K562 (cell line): ENCODE data around the gene SHISA7. TPM values are rescaled to one million over a fixed set of nuclear protein-coding genes. Genes with fewer than 3 reads are reported as not detected.
A peak's percentile ranks its signal among the peaks of the same experiment; 100 is the strongest.

ENCODE experiments used
- ATAC-seq: fragments of 200-7000 bp; cut with Tn5 transposase; 3 replicates; pipeline ENCODE4 v1.9.1; 2020; ENCODE audit warnings: moderate library complexity
- BruUV-seq: library from RNA; stranded (reverse); fragments of 400-500 nt; replicated peaks from 2 replicates; lab custom pipeline; 2021; lab: Mats Ljungman, UMichigan
- CTCF ChIA-PET: fragments of 300-600 bp; formaldehyde crosslinking; extraction: SDS; loops from one replicate; lab custom pipeline; 2021; ENCODE audit warnings: low intra/inter-chr PET ratio; lab: Yijun Ruan, JAX
- POLR2A ChIA-PET: fragments of 300-600, 350-650 bp; sonication (Branson Sonifier 250); formaldehyde crosslinking; extraction: SDS; loops from one replicate; lab custom pipeline; 2021; ENCODE audit warnings: antibody characterized with exemption, inconsistent platforms; lab: Yijun Ruan, JAX
- DNase-seq, 4 experiments: peaks; one replicate each; pipeline versions ENCODE4 v3.0.0 to v3.0.0-alpha.2; 2011 to 2018; ENCODE audit warnings: low spot score in 3 of 4, mixed read lengths in 3 of 4; ENCODE audit errors: extremely low read depth in 1 of 4
- FAIRE-seq: peaks from 2 replicates; lab custom pipeline; 2011; peaks lifted over from hg19 to GRCh38; lab: Jason Lieb, UNC
- H2AFZ ChIP-seq: 2 replicates; pipeline ENCODE4 v1.6.0; 2011; ENCODE audit warnings: low read depth, low read length, control low read depth, inconsistent platforms
- H3K27ac ChIP-seq: fragments of 200-600 bp; 3 replicates; pipeline ENCODE4 v1.8.0; 2011; ENCODE audit warnings: low read depth, mild to moderate bottlenecking, control low read depth, inconsistent platforms, low read length, moderate library complexity, mixed read lengths; ENCODE audit errors: extremely low read depth
- H3K27me3 ChIP-seq, 2 experiments: fragments of 300-600 bp in 1 of 2; 2 replicates in 1 of 2; 3 replicates in 1 of 2; pipeline versions ENCODE4 v1.6.0 to v1.8.0; 2011; ENCODE audit warnings: inconsistent platforms in 2 of 2, low read length in 2 of 2, mild to moderate bottlenecking in 1 of 2, mixed read lengths in 1 of 2, moderate library complexity in 1 of 2; ENCODE audit not compliant: control insufficient read depth in 2 of 2, insufficient read depth in 2 of 2
- H3K36me3 ChIP-seq: fragments of 300-600 bp; 3 replicates; pipeline ENCODE4 v1.8.0; 2011; ENCODE audit warnings: mild to moderate bottlenecking, low read length, inconsistent platforms; ENCODE audit not compliant: control insufficient read depth, insufficient read depth
- H3K4me1 ChIP-seq, 2 experiments: fragments of 200-600 bp in 1 of 2; replicated peaks in 1 of 2; 2 replicates in 1 of 2; 3 replicates in 1 of 2; pipeline versions ENCODE4 v1.5.1 to v1.8.0; 2011; ENCODE audit warnings: inconsistent platforms in 2 of 2, low read length in 2 of 2, mild to moderate bottlenecking in 1 of 2, mixed read lengths in 1 of 2, moderate library complexity in 1 of 2; ENCODE audit not compliant: control insufficient read depth in 2 of 2, insufficient read depth in 2 of 2
- H3K4me2 ChIP-seq: 2 replicates; pipeline ENCODE4 v1.6.1; 2011; ENCODE audit warnings: low read length, control low read depth, inconsistent platforms, mixed read lengths; ENCODE audit not compliant: insufficient read depth
- H3K4me3 ChIP-seq: fragments of 200-600 bp; sonication (generic), shearing (Covaris generic); 2 replicates; pipeline ENCODE4 v1.5.1; 2016; ENCODE audit warnings: control low read depth, inconsistent platforms
- H3K79me2 ChIP-seq: fragments of 200-600 bp; 3 replicates; pipeline ENCODE4 v1.8.0; 2011; ENCODE audit warnings: low read length, inconsistent platforms; ENCODE audit not compliant: control insufficient read depth, insufficient read depth
- H3K9ac ChIP-seq, 2 experiments: 2 replicates each; pipeline versions ENCODE4 v1.6.0 to v1.6.1; 2011; ENCODE audit warnings: low read depth in 2 of 2, low read length in 2 of 2, control low read depth in 1 of 2, inconsistent platforms in 1 of 2, mild to moderate bottlenecking in 1 of 2, mixed read lengths in 1 of 2; ENCODE audit not compliant: insufficient read depth in 1 of 2
- H3K9me1 ChIP-seq: one replicate; pipeline ENCODE4 v1.6.0; 2011; ENCODE audit warnings: inconsistent platforms, mild to moderate bottlenecking, low read length, moderate library complexity; ENCODE audit not compliant: control insufficient read depth, insufficient read depth
- H3K9me3 ChIP-seq: replicated peaks from 2 replicates; pipeline ENCODE4 v1.5.1; 2011; ENCODE audit warnings: low read depth, low read length, inconsistent platforms; ENCODE audit not compliant: control insufficient read depth, insufficient read depth
- H4K20me1 ChIP-seq: replicated peaks from 2 replicates; pipeline ENCODE4 v1.6.1; 2011; ENCODE audit warnings: low read length, inconsistent platforms, mixed read lengths; ENCODE audit not compliant: control insufficient read depth, insufficient read depth
- BRD4 ChIP-seq: fragments of 200-600 bp; sonication (generic); IDR thresholded peaks from 2 replicates; pipeline ENCODE4 v1.6.1; 2017; ENCODE audit warnings: inconsistent platforms
- ESRRA ChIP-seq: fragments of 450-650 bp; IDR thresholded peaks from 2 replicates; pipeline ENCODE4 v1.6.1; 2014; ENCODE audit warnings: low read depth, mild to moderate bottlenecking, moderate library complexity, borderline replicate concordance
- HDAC8 ChIP-seq: fragments of 450-650 bp; IDR thresholded peaks from 2 replicates; pipeline ENCODE4 v1.6.1; 2016; ENCODE audit warnings: mild to moderate bottlenecking, missing genetic modification characterization, moderate library complexity, missing compliant biosample characterization
- HNRNPUL1 ChIP-seq: fragments of 200-400 bp; formaldehyde crosslinking; IDR thresholded peaks from 2 replicates; pipeline ENCODE4 v1.6.1; 2017; ENCODE audit warnings: low read length
- ILK ChIP-seq: fragments of 450-650 bp; IDR thresholded peaks from 2 replicates; pipeline ENCODE4 v1.6.1; 2016; ENCODE audit warnings: missing genetic modification characterization, low read depth, mild to moderate bottlenecking, missing compliant biosample characterization, moderate library complexity, borderline replicate concordance
- MCM5 ChIP-seq: fragments of 450-650 bp; IDR thresholded peaks from 2 replicates; pipeline ENCODE4 v1.6.1; 2016; ENCODE audit warnings: low read depth
- MXI1 ChIP-seq: IDR thresholded peaks from 2 replicates; pipeline ENCODE4 v1.6.1; 2011; ENCODE audit warnings: low read depth, mild to moderate bottlenecking, improper control_type of control experiment, low read length
- SRSF3 ChIP-seq: fragments of 200-400 bp; formaldehyde crosslinking; IDR thresholded peaks from 2 replicates; pipeline ENCODE4 v1.6.1; 2016; ENCODE audit warnings: mild to moderate bottlenecking, low read length, moderate library complexity; ENCODE audit not compliant: insufficient read depth
- TCF7L2 ChIP-seq: fragments of 150-350 bp; IDR thresholded peaks from 2 replicates; pipeline ENCODE4 v1.6.1; 2016; ENCODE audit warnings: low read depth, mild to moderate bottlenecking, low read length, moderate library complexity
- ZNF311 ChIP-seq: fragments of 250-450 bp; sonication (Bioruptor Pico); IDR thresholded peaks from 2 replicates; pipeline ENCODE4 v1.4.0; 2020; ENCODE audit warnings: mild to moderate bottlenecking, moderate library complexity
- ZNF354B ChIP-seq: fragments of 250-450 bp; sonication (Bioruptor Pico); IDR thresholded peaks from 2 replicates; pipeline ENCODE4 v1.4.0; 2020
- ZNF431 ChIP-seq: sonication (generic); formaldehyde crosslinking; IDR thresholded peaks from 2 replicates; pipeline ENCODE4 v1.8.0; 2022; ENCODE audit warnings: mild to moderate bottlenecking, missing genetic modification reagents
- whole genome bisulfite sequencing: fragments of 100-300 bp; shearing (Covaris generic); methylation state at CpG from one replicate; pipeline ENCODE4 v1.1.6; 2016; ENCODE audit warnings: low coverage, mixed read lengths; ENCODE audit not compliant: insufficient coverage; ENCODE audit errors: missing lambda C conversion rate; 5-methylcytosine and 5-hydroxymethylcytosine counted together
- in situ Hi-C: fragments of 300-500 bp; cut with MboI; formaldehyde crosslinking; loops from 4 replicates; pipeline ENCODE4 v1.15.0; 2018; ENCODE audit warnings: inconsistent platforms, mixed read lengths
- intact Hi-C: fragments of 100-400 bp; cut with micrococcal nuclease; formaldehyde crosslinking; loops from 2 replicates; pipeline ENCODE4 v1.14.2; 2022
- polyA plus RNA-seq, 8 experiments: library from polyadenylated mRNA; depleted of rRNA in 4 of 8; stranded (reverse) in 5 of 8; unstranded in 3 of 8; fragments of >200 nt; fragmentation: Nextera tagmentation in 2 of 8; fragmentation: Illumina TruSeq in 1 of 8; extraction: Ambion mirVana in 2 of 8; extraction: Trizol in 1 of 8; gene quantifications; 2 replicates each; pipeline versions ENCODE4 v1.2.1 to v1.2.3, GENCODE V29; 2011 to 2014; ENCODE audit warnings: inconsistent platforms in 1 of 8, missing spikeins in 1 of 8
- total RNA-seq, 7 experiments: library from RNA; depleted of rRNA in 6 of 7; stranded (reverse); fragments of >200 nt in 6 of 7; fragmentation: Illumina TruSeq in 2 of 7; extraction: Trizol in 2 of 7; gene quantifications; 2 replicates each; pipeline versions ENCODE4 v1.2.1 to v1.2.3, GENCODE V29; 2011 to 2021; ENCODE audit warnings: low replicate concordance in 1 of 7
- TF ChIP-seq, protein P1 (sequence below): fragments of 450-650 bp; IDR thresholded peaks from 2 replicates; pipeline ENCODE4 v1.6.1; 2016; ENCODE audit warnings: low read depth

SHISA7 gene
- total and polyA plus RNA-seq, 9 of the 15 experiments (the other 6 are each of a cell fraction or from before 2014, with no cell fraction given) = 0.01 to 0.40 (median 0.07) TPM

DNA sequence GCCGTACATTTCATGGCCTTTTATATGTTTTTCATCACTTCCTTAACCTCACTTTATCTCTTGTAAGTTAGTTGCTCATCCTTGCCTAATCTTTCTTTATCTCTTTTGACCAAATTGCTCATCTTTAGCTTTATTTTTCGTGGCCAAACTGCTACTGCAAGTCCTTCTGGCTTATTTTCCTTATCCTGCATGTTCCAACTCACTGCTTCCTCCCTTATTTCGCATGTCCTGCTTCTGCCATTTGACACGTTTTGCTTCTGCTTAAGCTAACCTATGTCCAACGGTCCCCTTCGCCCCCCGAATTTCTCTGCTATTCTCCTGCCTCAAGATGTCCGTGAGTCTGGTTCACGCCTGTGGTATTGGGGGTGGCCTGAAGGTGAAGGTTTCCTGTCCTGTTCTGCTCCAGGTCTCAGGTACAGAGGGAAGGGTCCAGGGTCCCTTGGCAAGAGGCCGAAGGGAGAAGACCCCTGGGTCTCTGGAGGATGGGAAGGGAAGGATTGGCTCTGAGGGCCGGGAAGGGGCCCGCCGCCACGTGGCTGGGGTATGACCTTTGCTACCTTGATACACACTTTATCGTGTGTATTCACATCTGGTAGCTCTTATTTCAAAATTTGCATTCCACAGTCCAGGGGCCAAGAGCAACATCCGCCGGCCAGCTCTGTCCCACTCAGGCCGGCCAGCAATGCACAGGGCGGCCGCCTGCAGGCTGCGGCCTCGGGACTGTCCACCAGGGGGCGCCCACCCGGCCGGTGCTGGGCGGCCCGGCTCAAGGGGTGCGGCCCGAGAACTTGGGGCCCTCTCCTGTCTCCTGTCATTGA, 24.3 kb upstream of the SHISA7 start:
- no peaks in the 10 kb centered on the region for H3K36me3 ChIP-seq
- H3K27ac ChIP-seq = peak overlapping the region; percentile 91
- ChIA-PET CTCF (no interaction called here), POLR2A (interaction anchor here (0.5 to 2.3 kb wide), 12 partner anchors 9 to 429 kb away, joined by 3 to 26 read pairs (median 4); partner anchors contain the start of genes GP6, NAT14, UBE2S and ZNF628)
- H3K27me3 ChIP-seq = no peaks in the 10 kb centered on the region
- peak; percentile 94 for FAIRE-seq
- in situ Hi-C loops (no loop called here), intact Hi-C loops (loop anchor here (2.0 kb wide), 1 partner anchor 37 kb away; no protein-coding TSS in a partner anchor)
- peak; percentile 97 for ATAC-seq
- no peaks in the 10 kb centered on the region for H4K20me1 ChIP-seq
- H3K4me1 ChIP-seq = peaks cover 23 to 58% of the 10 kb centered on the region in 2 experiments; a peak in 4 of 5 replicates
- peak overlapping the region; percentile 64 to 78 for H3K9ac ChIP-seq
- BruUV-seq = no TSS peak
- H3K9me1 ChIP-seq = no peaks in the 10 kb centered on the region
- H3K4me3 ChIP-seq = no peak overlapping the region
- peak overlapping the region; percentile 82 for H3K4me2 ChIP-seq
- no peaks in the 10 kb centered on the region for H3K79me2 ChIP-seq
- WGBS = 2% methylated on average over 25 of the region's 29 CpGs
- H3K9me3 ChIP-seq = no peaks in the 10 kb centered on the region
- peak; percentile 77 to 86 (median 83) for DNase-seq
- peak overlapping the region; percentile 93 for H2AFZ ChIP-seq
- TF ChIP-seq ILK (tag) (no peak), ZNF431 (no peak), ZNF354B (CRISPR knock-in tag) (peak; percentile 88), MCM5 (no peak), TCF7L2 (no peak), HNRNPUL1 (no peak), ESRRA (peak; percentile 42), MXI1 (no peak), SRSF3 (no peak), ZNF311 (CRISPR knock-in tag) (no peak), BRD4 (no peak), HDAC8 (tag) (no peak)
- TF ChIP-seq, protein P1, sequence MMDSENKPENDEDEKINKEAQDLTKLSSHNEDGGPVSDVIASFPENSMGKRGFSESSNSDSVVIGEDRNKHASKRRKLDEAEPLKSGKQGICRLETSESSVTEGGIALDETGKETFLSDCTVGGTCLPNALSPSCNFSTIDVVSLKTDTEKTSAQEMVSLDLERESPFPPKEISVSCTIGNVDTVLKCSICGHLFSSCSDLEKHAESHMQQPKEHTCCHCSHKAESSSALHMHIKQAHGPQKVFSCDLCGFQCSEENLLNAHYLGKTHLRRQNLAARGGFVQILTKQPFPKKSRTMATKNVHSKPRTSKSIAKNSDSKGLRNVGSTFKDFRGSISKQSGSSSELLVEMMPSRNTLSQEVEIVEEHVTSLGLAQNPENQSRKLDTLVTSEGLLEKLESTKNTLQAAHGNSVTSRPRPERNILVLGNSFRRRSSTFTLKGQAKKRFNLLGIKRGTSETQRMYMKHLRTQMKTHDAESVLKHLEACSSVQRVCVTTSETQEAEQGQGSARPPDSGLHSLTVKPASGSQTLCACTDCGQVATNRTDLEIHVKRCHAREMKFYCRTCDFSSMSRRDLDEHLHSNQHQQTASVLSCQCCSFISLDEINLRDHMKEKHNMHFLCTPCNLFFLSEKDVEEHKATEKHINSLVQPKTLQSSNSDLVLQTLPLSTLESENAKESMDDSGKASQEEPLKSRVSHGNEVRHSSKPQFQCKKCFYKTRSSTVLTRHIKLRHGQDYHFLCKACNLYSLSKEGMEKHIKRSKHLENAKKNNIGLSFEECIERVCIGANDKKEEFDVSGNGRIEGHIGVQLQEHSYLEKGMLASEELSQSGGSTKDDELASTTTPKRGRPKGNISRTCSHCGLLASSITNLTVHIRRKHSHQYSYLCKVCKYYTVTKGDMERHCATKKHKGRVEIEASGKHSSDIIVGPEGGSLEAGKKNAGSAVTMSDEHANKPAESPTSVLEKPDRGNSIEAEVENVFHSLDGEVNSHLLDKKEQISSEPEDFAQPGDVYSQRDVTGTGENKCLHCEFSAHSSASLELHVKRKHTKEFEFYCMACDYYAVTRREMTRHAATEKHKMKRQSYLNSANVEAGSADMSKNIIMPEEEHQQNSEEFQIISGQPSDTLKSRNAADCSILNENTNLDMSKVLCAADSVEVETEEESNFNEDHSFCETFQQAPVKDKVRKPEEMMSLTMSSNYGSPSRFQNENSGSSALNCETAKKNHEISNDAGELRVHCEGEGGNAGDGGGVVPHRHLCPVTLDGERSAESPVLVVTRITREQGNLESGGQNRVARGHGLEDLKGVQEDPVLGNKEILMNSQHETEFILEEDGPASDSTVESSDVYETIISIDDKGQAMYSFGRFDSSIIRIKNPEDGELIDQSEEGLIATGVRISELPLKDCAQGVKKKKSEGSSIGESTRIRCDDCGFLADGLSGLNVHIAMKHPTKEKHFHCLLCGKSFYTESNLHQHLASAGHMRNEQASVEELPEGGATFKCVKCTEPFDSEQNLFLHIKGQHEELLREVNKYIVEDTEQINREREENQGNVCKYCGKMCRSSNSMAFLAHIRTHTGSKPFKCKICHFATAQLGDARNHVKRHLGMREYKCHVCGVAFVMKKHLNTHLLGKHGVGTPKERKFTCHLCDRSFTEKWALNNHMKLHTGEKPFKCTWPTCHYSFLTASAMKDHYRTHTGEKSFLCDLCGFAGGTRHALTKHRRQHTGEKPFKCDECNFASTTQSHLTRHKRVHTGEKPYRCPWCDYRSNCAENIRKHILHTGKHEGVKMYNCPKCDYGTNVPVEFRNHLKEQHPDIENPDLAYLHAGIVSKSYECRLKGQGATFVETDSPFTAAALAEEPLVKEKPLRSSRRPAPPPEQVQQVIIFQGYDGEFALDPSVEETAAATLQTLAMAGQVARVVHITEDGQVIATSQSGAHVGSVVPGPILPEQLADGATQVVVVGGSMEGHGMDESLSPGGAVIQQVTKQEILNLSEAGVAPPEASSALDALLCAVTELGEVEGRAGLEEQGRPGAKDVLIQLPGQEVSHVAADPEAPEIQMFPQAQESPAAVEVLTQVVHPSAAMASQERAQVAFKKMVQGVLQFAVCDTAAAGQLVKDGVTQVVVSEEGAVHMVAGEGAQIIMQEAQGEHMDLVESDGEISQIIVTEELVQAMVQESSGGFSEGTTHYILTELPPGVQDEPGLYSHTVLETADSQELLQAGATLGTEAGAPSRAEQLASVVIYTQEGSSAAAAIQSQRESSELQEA = 0 out of 2 replicates have a peak, but pooled peaks have one; percentile 21
